Fibroblast of villous mesenchyme (primary cell): Measurements from ENCODE around the gene LHX3. TPM values are rescaled to one million over a fixed set of nuclear protein-coding genes. Genes with fewer than 3 reads are reported as not detected.

Experiments used
- DNase-seq: peaks from one replicate; pipeline ENCODE4 v3.0.0-alpha.2; 2010; ENCODE audit warnings: low read depth
- H3K4me3 ChIP-seq: 2 replicates; pipeline ENCODE4 v1.5.1; 2011; ENCODE audit warnings: low read depth, mild to moderate bottlenecking, low read length
- CTCF ChIP-seq: IDR thresholded peaks from 2 replicates; pipeline ENCODE4 v1.5.1; 2012; ENCODE audit warnings: low read depth, mild to moderate bottlenecking, low read length; ENCODE audit not compliant: insufficient read depth
- total RNA-seq: library from RNA; depleted of rRNA; stranded (reverse); fragments of >200 nt; gene quantifications from 2 replicates; pipeline ENCODE4 v1.2.3, GENCODE V29; 2012

LHX3 gene
- total RNA-seq, 1 donor = not detected

GRCh38 chr9:136235709-136236455 is 31.0 kb upstream of the LHX3 start:
- H3K4me3 ChIP-seq = no peak overlapping the region
- no peak for TF ChIP-seq CTCF
- DNase-seq = no peak

- TF ChIP-seq CTCF = no peak
- H3K4me3 ChIP-seq = no peak overlapping the region
- no peak for DNase-seq
Measured at GRCh38 chr9:136235171-136235570, 30.2 kb upstream of the LHX3 start.

- DNase-seq = no peak
- no peak overlapping the region for H3K4me3 ChIP-seq
- TF ChIP-seq CTCF = no peak
Measured at GRCh38 chr9:136234597-136234996, 29.7 kb upstream of the LHX3 start.

GRCh38 chr9:136233868-136234267 is 28.9 kb upstream of the LHX3 start:
- no peak for DNase-seq
- no peak for TF ChIP-seq CTCF
- H3K4me3 ChIP-seq = no peak overlapping the region

GRCh38 chr9:136233411-136233810 is 28.5 kb upstream of the LHX3 start:
- TF ChIP-seq CTCF = no peak
- no peak overlapping the region for H3K4me3 ChIP-seq
- no peak for DNase-seq

GRCh38 chr9:136232969-136233368 is 28.0 kb upstream of the LHX3 start:
- DNase-seq = peak; percentile 19
- H3K4me3 ChIP-seq = no peak overlapping the region
- TF ChIP-seq CTCF = no peak
